Measurements from ENCODE around the gene KCNH6.

The KCNH6 gene

DNA sequence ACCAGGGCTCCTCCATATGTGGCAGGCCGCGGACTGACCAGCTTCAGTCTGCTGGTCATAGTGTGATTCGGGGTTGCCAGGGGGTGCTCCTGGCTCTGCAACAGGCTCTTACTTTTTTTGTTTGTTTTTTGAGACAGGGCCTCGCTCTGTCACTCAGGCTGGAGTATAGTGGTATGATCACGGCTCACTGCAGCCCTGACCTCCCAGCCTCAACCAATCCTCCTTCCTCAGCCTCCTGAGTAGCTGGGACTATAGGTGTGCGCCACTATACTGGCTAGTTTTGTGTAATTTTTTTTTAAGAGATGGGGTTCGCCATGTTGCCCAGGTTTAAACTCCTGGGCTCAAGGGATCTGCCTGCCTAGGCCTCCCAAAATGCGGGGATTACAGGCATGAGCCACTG is 11.8 kb upstream of the KCNH6 start:
- no peak for DNase-seq (ENCODE audit: low read depth)

DNA sequence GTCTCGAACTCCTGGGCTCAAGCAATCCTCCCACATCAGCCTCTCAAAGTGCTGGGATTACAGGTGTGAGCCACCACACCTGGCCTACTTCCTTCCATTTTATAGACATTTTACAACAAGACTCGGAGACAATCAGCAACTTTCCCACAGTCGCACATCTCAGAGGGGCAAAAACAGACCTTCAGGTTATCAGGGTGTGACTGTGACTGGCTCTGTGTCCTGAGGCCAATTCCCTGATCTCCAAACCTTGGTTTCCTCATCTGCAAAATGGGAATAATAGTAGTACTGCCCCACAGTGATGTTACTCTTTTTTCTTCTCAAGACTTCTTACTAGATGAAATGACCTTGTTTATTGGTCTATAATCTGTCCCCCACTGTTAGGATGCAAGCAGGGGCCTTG is 10.8 kb upstream of the KCNH6 start:
- no peak for DNase-seq (ENCODE audit: low read depth)

DNA sequence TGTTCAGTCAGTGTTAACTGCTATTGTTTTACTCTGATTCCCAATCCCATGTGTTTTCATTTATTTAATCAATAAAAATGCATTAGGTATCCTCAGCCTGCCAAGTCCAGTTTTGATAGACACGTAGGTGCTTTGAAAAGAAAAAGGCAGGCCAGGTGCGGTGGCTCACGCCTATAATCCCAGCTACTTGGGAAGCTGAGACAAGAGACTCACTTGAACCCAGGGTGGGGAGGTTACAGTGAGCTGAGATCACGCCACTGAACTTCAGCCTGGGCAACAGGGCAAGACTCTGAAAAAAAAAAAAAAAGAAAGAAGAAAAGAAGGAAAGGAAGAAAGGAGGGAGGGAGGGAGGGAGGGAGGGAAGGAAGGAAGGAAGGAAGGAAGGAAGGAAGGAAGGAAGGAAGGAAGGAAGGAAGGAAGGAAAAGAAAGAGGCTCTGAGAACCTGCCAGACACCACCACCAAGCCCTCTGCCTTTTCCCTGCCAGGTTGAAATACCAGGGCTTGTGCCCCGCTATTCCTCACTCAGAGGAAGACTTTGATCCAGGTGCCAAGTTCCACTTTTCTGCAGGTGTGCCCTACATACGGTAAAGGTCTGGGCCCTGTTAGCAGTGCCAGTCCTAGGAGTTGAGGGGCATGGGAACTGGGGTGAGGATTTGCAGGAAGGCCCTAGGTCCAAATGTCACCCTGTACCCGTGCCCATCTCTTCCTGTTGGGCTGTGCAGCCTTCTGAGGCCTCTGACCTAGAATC is 10.1 kb upstream of the KCNH6 start:
- no peak for DNase-seq (ENCODE audit: low read depth)

DNA sequence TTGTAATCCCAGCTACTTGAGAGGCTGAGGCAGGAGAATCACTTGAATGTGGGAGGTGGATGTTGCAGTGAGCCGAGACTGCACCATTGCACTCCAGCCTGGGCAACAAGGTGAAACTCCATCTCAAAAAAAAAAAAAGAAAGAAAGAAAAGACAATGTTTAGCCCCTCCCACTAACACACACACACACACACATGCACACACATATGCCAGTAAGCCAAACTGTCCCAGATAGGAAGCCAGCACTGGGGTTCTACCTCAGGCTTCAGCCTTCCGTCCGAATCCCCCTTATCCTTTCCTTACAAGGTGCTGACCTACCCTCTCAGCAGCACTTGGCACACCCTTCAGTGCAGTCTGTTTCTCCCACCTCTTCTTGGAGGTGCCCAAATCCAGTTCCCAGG is 8.7 kb upstream of the KCNH6 start:
- no peak for DNase-seq (ENCODE audit: low read depth)

DNA sequence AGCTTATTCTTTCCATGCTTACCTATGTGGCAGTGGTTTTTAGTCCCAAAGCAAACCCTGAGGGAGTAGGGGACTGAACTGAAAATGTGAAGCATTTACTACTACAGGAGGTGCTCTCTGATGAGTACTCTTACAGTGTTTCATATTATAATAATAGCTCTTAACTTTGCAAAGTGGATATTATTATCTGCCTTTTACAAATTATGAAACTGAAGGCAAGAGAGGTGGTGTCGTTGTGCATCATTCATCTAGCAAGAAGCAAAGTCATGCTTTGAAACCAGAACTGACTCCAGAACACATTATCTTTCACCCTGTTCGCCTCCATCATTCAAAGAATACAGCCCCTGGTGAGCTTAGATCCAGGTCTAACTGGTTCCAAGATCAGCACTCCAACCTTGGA is 8.2 kb upstream of the KCNH6 start:
- DNase-seq (ENCODE audit: low read depth) = no peak

DNA sequence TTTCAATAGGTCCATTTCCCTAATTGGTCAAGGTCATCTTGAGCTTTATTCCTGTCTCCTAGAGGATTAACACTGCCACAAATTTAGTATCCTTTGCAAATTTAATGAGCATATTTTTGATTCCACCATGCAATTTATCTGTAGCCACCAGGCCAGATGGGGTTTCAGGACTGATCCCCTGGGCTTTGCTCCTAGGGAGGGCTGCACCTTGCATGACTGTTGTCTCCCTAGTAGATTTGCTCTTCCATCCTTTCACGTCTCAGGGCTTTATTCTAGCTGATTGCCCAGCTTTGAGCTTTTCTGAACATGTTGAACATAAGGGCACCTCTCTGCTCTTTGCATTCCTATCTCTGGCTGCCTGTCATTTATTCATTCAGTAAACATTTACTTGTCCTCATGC is 7.7 kb upstream of the KCNH6 start:
- DNase-seq (ENCODE audit: low read depth) = no peak

DNA sequence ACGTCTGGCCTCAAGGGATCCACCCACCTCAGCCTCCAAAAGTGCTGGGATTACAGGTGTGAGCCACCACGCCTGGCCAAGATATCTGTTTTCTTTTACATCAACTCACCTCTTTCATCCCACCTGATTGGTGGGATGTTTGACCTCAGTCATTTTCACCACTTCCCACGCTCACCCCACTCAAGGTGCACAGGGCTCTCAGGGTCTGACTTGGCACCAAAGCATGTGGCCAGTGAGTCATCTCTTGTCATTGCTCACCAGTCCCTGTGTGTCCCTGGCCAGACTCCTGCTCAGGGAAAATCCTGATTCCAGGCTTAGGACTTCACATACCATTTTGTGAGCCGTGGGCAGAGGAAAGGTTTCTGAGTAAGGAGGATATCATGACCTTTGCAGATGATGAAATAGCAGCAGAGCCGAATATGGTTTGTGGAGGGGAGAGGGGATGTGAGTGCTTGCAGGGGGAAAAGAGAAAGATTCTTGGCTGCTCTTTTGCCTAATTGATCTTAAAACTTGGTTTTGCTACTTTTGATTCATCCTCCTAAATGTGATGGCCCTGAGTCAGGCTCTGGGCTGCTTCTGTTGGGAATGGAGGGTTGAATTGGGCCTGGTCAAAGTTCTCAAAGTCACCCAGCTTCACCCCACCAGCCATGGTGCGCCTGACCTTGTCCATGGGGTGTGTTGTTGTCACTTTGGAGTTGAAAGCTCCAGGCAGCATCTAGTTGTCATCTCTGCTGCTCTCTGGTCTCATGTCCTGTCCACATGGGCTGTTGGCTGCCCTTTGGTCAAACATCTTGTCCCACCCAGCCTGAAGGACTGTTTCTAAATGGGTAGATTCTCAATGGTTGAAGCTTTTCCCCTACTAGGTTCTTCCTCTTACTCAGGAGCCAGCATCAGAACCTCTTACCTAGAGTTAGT is 6.0 kb upstream of the KCNH6 start:
- peak; percentile 80 for DNase-seq (ENCODE audit: low read depth)

DNA sequence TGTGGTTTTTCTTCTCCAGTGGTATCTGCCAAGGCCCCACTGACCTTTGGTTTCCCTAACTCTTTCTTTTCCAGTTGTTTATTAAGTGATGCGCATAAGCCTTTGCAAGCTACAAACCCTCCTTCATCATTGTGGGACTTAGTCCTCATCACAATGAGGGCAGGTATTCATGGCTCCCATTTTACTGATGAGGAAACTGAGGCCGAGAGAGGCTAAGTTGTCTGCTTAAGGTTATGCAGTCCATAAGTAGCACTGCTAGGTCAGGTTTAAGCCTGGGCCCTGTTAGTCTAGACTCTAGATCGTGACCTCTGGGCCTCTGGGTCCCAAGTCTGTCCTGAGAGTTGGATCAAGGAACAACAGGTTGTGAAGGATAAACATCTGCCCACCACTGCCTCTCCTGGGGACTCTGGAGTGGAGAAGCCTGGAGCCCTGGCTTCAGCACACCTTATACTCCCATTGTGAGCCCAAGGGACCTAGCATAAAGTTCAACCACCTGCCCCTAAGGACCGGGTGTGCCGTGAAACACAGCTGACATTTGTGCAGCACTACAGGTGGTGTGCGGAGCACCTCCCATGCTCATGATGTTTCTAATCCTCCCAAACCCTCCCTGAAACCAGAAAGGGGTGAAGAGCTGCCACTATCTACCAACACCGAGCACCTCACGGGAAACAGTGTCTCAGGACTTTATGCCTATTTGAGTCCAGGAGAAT is 5.2 kb upstream of the KCNH6 start:
- DNase-seq (ENCODE audit: low read depth) = no peak

DNA sequence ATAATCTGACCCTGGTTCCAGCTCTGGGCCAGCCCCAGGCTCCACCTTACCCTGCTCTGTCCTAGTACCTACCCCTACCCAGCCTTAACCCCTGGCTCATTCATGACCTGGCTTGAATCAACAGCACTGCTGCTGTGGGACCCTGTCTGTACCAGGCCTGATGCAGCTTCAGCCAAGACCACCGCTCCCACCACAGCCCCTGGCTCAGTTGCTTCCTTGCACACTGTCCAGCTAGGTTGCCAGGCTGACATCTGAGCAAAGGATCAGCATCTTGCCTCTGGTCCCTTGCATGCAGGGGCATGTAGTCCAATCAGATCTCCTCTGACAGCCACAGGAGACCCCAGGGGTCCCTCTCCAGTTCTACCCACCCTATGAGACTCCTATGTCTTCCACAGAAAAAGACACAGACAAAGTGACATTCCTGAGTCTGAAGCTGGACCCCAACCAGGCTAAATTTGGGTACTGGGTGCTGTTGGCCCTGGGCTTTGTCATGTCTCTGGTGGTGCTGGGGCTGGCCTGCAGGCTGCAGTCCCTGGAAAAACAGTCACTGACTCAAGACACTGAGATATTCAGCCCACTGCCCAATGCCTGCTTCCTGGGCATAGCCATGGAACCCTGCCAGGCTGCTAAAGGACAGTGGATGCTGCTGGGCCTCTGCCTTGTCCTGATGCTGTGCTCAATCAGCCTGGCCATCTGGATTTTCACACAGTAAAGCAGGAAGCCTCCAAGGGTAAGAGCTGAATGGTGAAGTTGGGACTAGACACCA is 3.9 kb upstream of the KCNH6 start:
- DNase-seq (ENCODE audit: low read depth) = no peak

DNA sequence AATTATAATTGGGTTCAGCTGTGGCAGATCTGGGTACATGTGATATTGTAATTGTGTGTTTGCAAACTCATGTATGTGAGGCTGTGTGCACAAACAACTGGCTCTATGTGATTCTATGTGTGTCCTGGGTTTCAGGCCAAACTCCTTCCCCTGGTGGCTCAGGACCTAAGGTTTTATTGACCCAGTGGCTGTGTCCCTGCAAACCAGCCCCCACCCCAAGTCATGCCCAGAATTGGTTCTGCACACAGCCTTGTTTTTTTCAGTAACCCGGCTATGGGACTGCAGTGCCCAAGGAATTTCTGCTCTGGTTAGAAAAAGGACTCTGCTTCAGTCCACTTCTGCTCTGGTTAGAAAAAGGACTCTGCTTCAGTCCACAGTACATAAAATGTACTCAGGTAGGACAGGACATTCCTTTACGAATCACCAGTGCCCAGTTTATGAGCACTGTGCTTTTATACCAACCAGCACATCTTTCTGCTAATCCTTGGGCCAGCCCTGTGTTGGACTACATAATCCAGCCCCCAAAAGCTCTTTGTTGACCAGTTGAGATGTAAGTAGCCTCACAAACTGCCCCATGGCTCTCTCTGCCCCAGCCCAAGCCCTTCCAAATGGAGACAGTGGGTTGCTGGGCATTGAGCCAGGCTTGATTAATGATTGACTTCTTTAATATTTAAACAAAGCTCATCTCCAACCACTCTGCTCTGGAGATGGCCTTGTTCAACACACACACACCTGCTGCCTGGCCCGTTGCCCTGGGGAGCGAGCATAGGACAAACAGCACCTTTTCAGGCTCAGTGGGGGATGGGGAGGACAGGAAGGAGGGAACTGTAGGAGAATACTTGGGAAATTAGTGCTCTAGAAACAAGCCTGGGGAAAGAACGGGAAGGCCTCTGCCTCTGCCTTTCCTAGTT is 2.9 kb upstream of the KCNH6 start:
- DNase-seq (ENCODE audit: low read depth) = no peak

DNA sequence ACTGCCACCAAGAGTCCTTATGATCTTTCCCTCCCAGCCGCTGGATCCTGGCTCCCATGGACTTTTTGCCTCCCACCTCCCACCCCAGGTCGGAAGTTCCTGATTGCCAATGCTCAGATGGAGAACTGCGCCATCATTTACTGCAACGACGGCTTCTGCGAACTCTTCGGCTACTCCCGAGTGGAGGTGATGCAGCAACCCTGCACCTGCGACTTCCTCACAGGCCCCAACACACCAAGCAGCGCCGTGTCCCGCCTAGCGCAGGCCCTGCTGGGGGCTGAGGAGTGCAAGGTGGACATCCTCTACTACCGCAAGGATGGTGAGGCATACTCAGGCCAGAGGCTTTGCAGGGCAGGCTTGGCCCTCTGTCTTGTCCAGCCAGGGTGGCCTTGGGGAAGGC is 893 bp downstream of the KCNH6 start:
- DNase-seq (ENCODE audit: low read depth) = no peak

DNA sequence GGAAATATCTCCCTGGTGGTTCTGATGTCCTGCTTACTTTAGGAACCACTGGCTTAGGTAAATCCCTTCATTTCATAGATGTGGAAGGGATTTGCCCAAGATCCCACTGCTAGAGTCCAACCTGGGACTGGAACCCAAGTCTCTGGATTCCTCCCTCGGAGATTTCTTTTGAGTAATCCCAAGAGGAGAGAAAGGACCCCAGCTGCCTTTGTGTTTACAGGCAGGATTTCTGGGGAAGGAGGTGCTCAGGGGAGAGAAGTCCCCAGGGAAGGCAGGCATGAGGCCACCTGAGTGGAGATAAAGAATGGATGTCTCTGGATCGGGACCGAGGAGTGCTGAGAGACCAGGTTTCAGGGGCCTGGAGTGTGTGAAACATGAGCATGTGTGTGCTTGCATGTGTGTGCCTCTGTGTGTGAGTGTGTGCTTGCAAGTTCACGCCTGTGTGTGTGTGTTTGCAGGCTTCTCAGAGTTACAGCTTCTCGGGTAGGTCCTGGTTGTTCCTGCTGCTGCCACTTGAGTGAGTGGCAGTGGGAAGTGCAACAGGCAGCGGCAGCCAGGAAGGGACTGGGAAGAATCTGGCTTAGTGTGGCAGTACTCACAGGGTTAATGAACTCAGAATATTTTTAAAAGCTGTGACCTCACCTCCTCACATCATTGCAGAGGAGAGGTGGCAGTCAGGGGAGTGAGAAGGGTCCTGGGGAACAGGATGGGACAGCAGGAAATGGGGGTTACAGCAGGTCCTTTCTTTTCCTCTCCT is 2.2 kb downstream of the KCNH6 start:
- DNase-seq (ENCODE audit: low read depth) = no peak

DNA sequence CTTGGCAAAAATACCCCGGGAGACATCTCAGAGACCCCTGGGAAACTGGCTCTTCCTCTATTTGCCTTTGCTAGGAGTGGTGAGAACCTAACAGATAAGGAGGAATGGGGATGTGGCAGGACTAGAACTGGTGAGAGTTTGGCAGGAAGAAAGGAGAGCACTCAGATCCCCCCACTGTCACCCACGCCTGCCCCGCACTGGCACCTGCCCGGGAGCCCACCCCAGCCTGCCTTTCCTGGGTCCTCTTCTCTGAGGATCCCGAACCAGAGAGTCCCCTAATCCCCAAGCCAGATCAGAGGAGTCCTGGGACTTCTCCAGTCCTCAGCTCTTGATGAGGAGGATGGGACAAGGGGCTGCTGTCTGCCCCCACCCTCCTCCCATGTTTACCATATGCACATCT is 3.7 kb downstream of the KCNH6 start:
- no peak for DNase-seq (ENCODE audit: low read depth)

DNA sequence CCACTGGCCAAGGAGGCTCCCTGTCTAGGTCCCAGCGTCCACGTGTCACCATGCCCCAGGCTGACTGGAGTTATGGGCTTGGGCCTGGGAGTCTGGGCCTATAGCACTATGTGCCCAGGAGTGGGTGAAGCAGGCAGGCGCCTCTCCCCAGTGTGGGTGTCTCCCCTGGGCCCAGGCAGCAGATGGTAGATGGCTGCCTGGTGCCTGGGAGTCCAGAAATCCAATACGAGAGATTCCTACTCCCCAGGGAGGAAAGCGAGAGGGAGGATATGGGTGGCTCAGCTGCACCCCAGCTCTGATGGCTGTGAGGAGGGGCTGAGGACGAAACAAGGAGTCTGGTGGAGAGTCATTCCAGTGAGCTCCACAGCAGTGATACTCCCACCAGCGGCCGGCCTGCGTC is 5.0 kb downstream of the KCNH6 start:
- no peak for DNase-seq (ENCODE audit: low read depth)

DNA sequence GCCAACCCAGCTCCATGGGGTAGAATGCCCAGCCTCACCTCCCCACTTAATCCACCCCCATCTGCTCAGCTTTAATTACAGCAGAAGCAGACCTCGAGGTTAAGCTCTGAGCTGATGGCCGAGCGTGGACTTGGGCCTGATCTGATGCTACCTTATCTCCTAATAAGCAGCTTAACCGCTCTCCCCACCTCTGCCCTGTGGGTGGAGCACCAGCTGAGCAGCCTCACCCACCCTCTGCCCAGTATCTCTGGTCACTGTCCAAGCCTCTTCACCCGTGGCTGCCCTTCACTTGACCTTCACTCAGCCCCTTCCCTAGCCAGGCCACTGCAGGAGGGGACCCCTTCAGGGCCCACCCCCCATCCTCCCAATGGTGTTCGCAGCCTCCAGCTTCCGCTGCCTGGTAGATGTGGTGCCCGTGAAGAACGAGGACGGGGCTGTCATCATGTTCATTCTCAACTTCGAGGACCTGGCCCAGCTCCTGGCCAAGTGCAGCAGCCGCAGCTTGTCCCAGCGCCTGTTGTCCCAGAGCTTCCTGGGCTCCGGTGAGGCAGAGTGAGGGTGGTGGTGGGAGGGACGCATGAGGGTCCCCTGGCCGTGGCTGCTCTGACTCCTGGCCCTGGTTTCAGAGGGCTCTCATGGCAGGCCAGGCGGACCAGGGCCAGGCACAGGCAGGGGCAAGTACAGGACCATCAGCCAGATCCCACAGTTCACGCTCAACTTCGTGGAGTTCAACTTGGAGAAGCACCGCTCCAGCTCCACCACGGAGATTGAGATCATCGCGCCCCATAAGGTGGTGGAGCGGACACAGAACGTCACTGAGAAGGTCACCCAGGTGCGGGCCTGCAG is 6.8 kb downstream of the KCNH6 start:
- DNase-seq (ENCODE audit: low read depth) = no peak

DNA sequence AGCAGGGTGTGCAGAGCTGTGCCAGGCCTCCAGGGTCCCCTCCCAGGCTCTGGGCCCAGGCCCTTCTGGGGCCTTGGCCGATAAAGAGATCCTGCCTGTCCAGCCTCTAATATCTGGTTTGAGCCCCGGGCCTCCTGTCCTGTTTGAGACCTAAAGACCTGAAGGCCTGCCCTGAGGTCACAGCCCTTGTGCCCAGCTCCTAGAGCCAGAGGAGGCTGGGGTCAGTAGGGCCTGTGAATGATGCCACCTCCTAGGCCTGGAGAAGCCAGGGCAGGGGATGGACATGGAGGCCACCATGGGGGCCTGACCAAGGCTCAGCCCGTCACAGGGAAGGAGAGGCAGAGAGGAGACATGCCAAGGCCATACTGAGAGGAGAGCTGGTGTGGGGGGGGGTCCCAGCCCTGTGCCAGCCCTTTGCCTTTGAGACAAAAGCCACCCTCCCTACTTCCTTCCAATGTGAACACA is 7.4 kb downstream of the KCNH6 start:
- DNase-seq (ENCODE audit: low read depth) = no peak

DNA sequence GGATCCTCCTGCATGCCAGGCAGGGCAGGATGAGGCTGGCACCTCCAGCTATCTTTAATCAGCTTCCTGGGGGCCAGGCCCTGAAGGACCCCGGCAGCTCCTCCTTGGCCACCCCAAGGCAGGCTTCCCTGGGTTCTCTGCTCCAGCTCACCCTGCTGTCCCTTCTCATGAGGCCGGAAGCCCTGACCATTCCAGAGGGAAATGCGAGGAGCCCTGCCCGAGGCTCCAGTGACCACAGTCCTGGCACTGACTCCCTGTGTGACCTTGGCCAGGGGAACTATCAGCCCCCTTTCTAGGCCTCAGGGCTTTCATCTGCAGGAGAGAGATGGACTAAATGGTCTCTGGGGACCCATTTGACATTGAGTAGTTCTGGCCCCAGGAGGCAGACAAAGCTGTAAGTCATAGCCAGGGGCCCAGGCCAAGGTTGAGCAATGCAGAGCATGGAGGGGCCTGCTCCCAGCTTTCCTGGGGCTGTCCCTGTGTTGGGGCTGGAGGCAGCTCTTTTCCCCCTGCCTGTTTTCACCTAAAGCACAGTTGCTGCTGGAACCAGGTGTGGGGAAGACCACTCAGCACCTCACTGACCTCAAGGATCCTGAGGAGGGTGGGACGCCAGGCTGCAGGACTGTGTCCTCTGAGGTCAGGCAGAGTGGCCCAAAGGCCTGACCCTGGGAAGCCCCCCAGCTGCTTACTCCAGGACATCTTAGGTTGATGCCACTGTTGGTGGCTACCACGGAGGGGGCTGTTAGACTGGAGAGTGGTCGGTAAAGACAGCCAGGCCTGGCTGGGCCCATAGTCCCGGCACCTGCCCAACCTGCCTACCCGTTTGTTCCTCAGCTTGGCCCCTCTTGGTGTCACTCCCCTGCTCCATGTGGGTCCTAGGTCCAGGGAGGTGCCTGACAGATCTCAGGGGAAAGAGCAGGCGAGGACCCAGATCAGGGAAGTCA is 8.1 kb downstream of the KCNH6 start:
- DNase-seq (ENCODE audit: low read depth) = peak; percentile 6

All from EH (cell line).